Kidney (tissue), 14 donors: ENCODE measurements around the gene CCND2. TPM values are rescaled to one million over a fixed set of nuclear protein-coding genes. Genes with fewer than 3 reads are reported as not detected.

Source experiments
- DNase-seq, 5 donors: peaks; one replicate each; pipeline ENCODE4 v3.0.0-alpha.2; 2013 to 2020
- FAIRE-seq: peaks from 2 replicates; lab custom pipeline; 2012; peaks lifted over from hg19 to GRCh38; lab: Jason Lieb, UNC
- H3K27ac ChIP-seq, 2 donors: one replicate each; pipeline ENCODE4 v1.7.0; 2013; ENCODE audit warnings: low read depth in 2 of 2, low read length in 2 of 2, inconsistent platforms in 1 of 2
- H3K27me3 ChIP-seq: one replicate; pipeline ENCODE4 v1.7.1; 2013; ENCODE audit warnings: low read length, inconsistent platforms; ENCODE audit not compliant: control insufficient read depth, insufficient read depth
- H3K36me3 ChIP-seq, 3 donors: one replicate each; pipeline versions ENCODE4 v1.7.0 to v1.7.1; 2013; ENCODE audit warnings: low read length in 3 of 3, control low read depth in 1 of 3, inconsistent platforms in 1 of 3; ENCODE audit not compliant: insufficient read depth in 3 of 3, control insufficient read depth in 2 of 3
- H3K4me1 ChIP-seq, 3 donors: one replicate each; pipeline versions ENCODE4 v1.7.0 to v1.7.1; 2013; ENCODE audit warnings: low read length in 3 of 3, inconsistent platforms in 1 of 3, low read depth in 1 of 3; ENCODE audit not compliant: control insufficient read depth in 2 of 3, insufficient read depth in 2 of 3
- H3K4me3 ChIP-seq, 3 donors: one replicate each; pipeline versions ENCODE4 v1.7.0 to v1.8.1; 2013; ENCODE audit warnings: low read length in 3 of 3, control low read depth in 1 of 3, inconsistent platforms in 1 of 3
- H3K9ac ChIP-seq, 3 donors: one replicate each; pipeline versions ENCODE4 v1.7.0 to v1.7.1; 2013; ENCODE audit warnings: low read length in 3 of 3, control low read depth in 1 of 3, inconsistent platforms in 1 of 3
- H3K9me3 ChIP-seq, 3 donors: one replicate each; pipeline versions ENCODE4 v1.7.0 to v1.7.1; 2013; ENCODE audit warnings: low read length in 3 of 3, control low read depth in 1 of 3, inconsistent platforms in 1 of 3; ENCODE audit not compliant: control insufficient read depth in 2 of 3, insufficient read depth in 1 of 3
- CTCF ChIP-seq: IDR thresholded peaks from 3 replicates; pipeline ENCODE4 v1.5.1; 2012; ENCODE audit warnings: mild to moderate bottlenecking, moderate library complexity, borderline replicate concordance; ENCODE audit not compliant: insufficient read depth; ENCODE audit errors: extremely low read depth
- intact Hi-C: fragments of 100-400 bp; cut with DNase I; formaldehyde crosslinking; loops from one replicate; pipeline ENCODE4 v1.11.1; 2022
- polyA plus RNA-seq: library from polyadenylated mRNA; stranded (reverse); fragments of 350-450 nt; fragmentation: Illumina TruSeq; extraction: RNeasy Lipid Tissue Mini Kit (QIAGEN cat#74804); gene quantifications from one replicate; pipeline ENCODE4 v1.2.3, GENCODE V29; 2014; ENCODE audit warnings: low read depth, low replicate concordance; ENCODE audit not compliant: insufficient read depth
- total RNA-seq: library from RNA; stranded (reverse); fragmentation: NEBNext Ultra II Directional; extraction: Animal tissue kit (Norgen Biotek cat#: 25700); gene quantifications from one replicate; pipeline ENCODE4 v1.2.1, GENCODE V29; 2021
- donor health status: control.
- donor health status: control.
- donor health status: control.
- donor health status: control.
- donor health status: control.
- donor health status: DM: yes; HTN: yes; CAD: no.
- donor health status: Normal renal cell carcinoma (clear cell type).

Gene CCND2
- total and polyA plus RNA-seq, 2 donors from 2014 or later, result 3.3 to 94.4 TPM

- intact Hi-C loops, result no loop called here
- TF ChIP-seq CTCF, result no peak
- peak in 2 of 5 donors; percentile 41 to 46 for DNase-seq
- Histone ChIP-seq H3K4me3 (no peak overlapping the region), H3K4me1 (no peaks in the 10 kb centered on the region), H3K27ac (no peak overlapping the region), H3K9ac (no peak overlapping the region), H3K27me3 (no peaks in the 10 kb centered on the region), H3K36me3 (no peaks in the 10 kb centered on the region), H3K9me3 (no peaks in the 10 kb centered on the region)
- no peak for FAIRE-seq
Observed at GRCh38 chr12:4251216-4251891, 22.2 kb upstream of the CCND2 start.

GRCh38 chr12:4251967-4252366 is 21.6 kb upstream of the CCND2 start:
- Histone ChIP-seq H3K27ac (no peak overlapping the region), H3K4me3 (no peak overlapping the region), H3K36me3 (no peaks in the 10 kb centered on the region), H3K9me3 (no peaks in the 10 kb centered on the region), H3K27me3 (no peaks in the 10 kb centered on the region), H3K4me1 (no peaks in the 10 kb centered on the region), H3K9ac (no peak overlapping the region)
- FAIRE-seq (no peak), DNase-seq (no peak)
- intact Hi-C loops, result no loop called here
- no peak for TF ChIP-seq CTCF

GRCh38 chr12:4252601-4253000 is 21.0 kb upstream of the CCND2 start:
- H3K9me3 ChIP-seq, result no peaks in the 10 kb centered on the region
- no peak for TF ChIP-seq CTCF
- no peaks in the 10 kb centered on the region for H3K36me3 ChIP-seq
- no peaks in the 10 kb centered on the region for H3K27me3 ChIP-seq
- no peak overlapping the region for H3K4me3 ChIP-seq
- intact Hi-C loops, result no loop called here
- no peak overlapping the region for H3K27ac ChIP-seq
- H3K4me1 ChIP-seq, result no peaks in the 10 kb centered on the region
- H3K9ac ChIP-seq, result no peak overlapping the region
- no peak for FAIRE-seq
- DNase-seq, result no peak
